ENCODE data around the gene JPT2. TPM values are rescaled to one million over a fixed set of nuclear protein-coding genes. Genes with fewer than 3 reads are reported as not detected.

Gene JPT2
- total and polyA plus RNA-seq, 2 experiments from 2014 or later, result 9.2 to 52.0 TPM

DNA sequence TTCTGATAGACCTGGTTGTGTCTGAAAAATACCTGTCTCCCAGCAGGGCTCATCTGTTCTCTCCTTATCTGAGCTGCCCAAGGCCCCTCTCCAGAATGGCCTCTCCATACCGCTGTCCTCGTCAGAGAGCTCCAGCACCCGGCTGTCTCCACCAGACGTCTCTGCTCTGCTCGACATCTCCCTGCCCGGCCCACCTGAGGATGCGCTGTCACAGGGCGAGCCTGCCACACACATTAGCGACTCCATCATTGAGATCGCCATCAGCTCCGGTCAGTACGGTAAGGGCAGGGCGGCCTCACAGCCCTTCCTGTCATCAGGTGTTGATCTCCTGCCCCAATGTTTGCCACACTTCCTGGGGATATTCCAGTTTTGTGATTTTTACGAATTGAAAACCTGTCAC is 10.2 kb upstream of the JPT2 start:
- over 99% methylated on average over 14 of the region's 14 CpGs for WGBS (ENCODE audit: low lambda C conversion rate, missing lambda C conversion rate)
- Histone ChIP-seq H3K4me2 (no peak overlapping the region), H2AFZ (no peak overlapping the region), H3K4me1 (ENCODE audit: insufficient read depth) (no peaks in the 10 kb centered on the region), H3K27me3 (no peaks in the 10 kb centered on the region), H3K36me3 (replicated peaks; ENCODE audit: insufficient read depth, low read depth) (no peaks in the 10 kb centered on the region), H3K79me2 (no peaks in the 10 kb centered on the region), H3K9me2 (replicated peaks; ENCODE audit: insufficient read depth) (no peaks in the 10 kb centered on the region), H3K4me3 (no peak overlapping the region), H3K27ac (no peak overlapping the region), H4K20me1 (ENCODE audit: insufficient read depth, poor library complexity, severe bottlenecking) (no peaks in the 10 kb centered on the region), H3K9me3 (ENCODE audit: low read depth) (no peaks in the 10 kb centered on the region)
- TF ChIP-seq EZH2 (IDR thresholded peaks at IDR 0.05; ENCODE audit: borderline replicate concordance), result no peak
- TF ChIP-seq, protein P1, sequence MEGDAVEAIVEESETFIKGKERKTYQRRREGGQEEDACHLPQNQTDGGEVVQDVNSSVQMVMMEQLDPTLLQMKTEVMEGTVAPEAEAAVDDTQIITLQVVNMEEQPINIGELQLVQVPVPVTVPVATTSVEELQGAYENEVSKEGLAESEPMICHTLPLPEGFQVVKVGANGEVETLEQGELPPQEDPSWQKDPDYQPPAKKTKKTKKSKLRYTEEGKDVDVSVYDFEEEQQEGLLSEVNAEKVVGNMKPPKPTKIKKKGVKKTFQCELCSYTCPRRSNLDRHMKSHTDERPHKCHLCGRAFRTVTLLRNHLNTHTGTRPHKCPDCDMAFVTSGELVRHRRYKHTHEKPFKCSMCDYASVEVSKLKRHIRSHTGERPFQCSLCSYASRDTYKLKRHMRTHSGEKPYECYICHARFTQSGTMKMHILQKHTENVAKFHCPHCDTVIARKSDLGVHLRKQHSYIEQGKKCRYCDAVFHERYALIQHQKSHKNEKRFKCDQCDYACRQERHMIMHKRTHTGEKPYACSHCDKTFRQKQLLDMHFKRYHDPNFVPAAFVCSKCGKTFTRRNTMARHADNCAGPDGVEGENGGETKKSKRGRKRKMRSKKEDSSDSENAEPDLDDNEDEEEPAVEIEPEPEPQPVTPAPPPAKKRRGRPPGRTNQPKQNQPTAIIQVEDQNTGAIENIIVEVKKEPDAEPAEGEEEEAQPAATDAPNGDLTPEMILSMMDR (IDR thresholded peaks at IDR 0.05; ENCODE audit: poor library complexity), result no peak
- no peak for TF ChIP-seq EZH2phosphoT487 (IDR thresholded peaks at IDR 0.05; ENCODE audit: low read depth, severe bottlenecking, unreplicated experiment)
- no peak for DNase-seq (ENCODE audit: low spot score)

DNA sequence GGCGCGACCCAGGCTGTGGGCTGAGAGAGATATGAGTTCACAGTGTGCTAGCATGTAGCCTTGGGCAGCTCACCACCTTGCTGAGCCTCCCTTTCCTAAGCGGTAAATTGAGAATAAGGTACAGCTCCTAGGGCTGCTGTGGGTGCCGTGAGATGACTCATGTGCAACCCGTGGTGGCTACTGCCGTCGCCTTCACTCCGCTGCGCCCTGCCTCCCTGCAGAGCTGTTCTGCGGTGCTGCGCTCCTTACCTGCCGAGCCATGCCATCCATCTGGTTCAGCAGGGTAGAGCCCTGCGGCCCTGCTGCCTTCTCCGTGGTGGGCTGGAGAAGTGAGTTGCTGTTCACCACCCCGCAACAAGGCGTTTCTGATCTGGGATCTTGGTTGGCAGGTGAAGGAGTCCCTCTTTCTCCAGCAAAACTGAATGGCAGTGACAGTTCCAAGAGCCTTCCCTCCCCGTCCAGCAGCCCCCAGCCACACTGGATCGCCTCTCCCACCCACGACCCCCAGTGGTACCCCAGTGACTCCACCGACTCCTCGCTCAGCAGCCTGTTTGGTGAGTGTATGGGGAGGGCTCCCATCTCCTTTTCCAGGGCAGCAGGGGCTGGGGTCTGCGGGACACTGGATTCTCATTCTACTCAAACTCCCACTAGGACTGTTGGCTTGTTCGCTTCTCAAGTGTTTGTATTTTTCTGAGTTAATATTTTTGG is 9.3 kb upstream of the JPT2 start:
- Histone ChIP-seq H3K4me2 (no peak overlapping the region), H3K4me1 (ENCODE audit: insufficient read depth) (no peaks in the 10 kb centered on the region), H3K79me2 (no peaks in the 10 kb centered on the region), H3K36me3 (replicated peaks; ENCODE audit: insufficient read depth, low read depth) (no peaks in the 10 kb centered on the region), H3K4me3 (no peak overlapping the region), H3K27me3 (no peaks in the 10 kb centered on the region), H3K27ac (no peak overlapping the region), H2AFZ (no peak overlapping the region), H3K9me3 (ENCODE audit: low read depth) (no peaks in the 10 kb centered on the region), H4K20me1 (ENCODE audit: insufficient read depth, poor library complexity, severe bottlenecking) (no peaks in the 10 kb centered on the region), H3K9me2 (replicated peaks; ENCODE audit: insufficient read depth) (no peaks in the 10 kb centered on the region)
- TF ChIP-seq EZH2phosphoT487 (IDR thresholded peaks at IDR 0.05; ENCODE audit: low read depth, severe bottlenecking, unreplicated experiment), result no peak
- TF ChIP-seq, protein P1 (IDR thresholded peaks at IDR 0.05; ENCODE audit: poor library complexity), result no peak
- TF ChIP-seq EZH2 (IDR thresholded peaks at IDR 0.05; ENCODE audit: borderline replicate concordance), result no peak
- no peak for DNase-seq (ENCODE audit: low spot score)
- 99% methylated on average over 21 of the region's 23 CpGs for WGBS (ENCODE audit: low lambda C conversion rate, missing lambda C conversion rate)

DNA sequence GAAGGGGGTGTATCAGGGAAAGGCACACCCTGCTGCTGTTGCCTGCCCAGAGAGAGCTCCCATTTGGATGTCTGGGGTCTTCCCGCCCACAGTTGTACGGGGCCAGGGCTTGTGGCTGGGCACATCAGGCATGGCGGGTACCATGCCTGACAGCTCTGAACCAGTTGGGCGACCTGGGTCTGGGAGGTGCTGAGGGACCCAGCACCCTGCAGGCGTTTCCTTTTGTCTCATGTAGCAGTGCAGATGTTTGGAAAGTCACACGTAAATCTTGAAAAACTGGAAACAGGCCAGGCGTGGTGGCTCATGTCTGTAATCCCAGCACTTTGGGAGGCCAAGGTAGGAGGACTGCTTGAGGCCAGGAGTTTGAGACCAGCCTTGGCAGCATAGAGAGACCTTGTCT is 8.4 kb upstream of the JPT2 start:
- Histone ChIP-seq H3K4me2 (no peak overlapping the region), H3K27ac (no peak overlapping the region), H3K27me3 (no peaks in the 10 kb centered on the region), H3K9me2 (replicated peaks; ENCODE audit: insufficient read depth) (no peaks in the 10 kb centered on the region), H2AFZ (no peak overlapping the region), H3K9me3 (ENCODE audit: low read depth) (no peaks in the 10 kb centered on the region), H3K4me3 (no peak overlapping the region), H3K4me1 (ENCODE audit: insufficient read depth) (no peaks in the 10 kb centered on the region), H3K36me3 (replicated peaks; ENCODE audit: insufficient read depth, low read depth) (no peaks in the 10 kb centered on the region), H3K79me2 (no peaks in the 10 kb centered on the region), H4K20me1 (ENCODE audit: insufficient read depth, poor library complexity, severe bottlenecking) (no peaks in the 10 kb centered on the region)
- DNase-seq (ENCODE audit: low spot score), result no peak
- TF ChIP-seq EZH2phosphoT487 (IDR thresholded peaks at IDR 0.05; ENCODE audit: low read depth, severe bottlenecking, unreplicated experiment) (no peak), EZH2 (IDR thresholded peaks at IDR 0.05; ENCODE audit: borderline replicate concordance) (no peak)
- TF ChIP-seq, protein P1 (IDR thresholded peaks at IDR 0.05; ENCODE audit: poor library complexity), result no peak
- WGBS (ENCODE audit: low lambda C conversion rate, missing lambda C conversion rate), result 94% methylated on average over 7 of the region's 7 CpGs

Data from hepatocyte (in vitro differentiated cells).